Vagina (tissue), 2 donors: Measurements from ENCODE around the gene ZSCAN2.

Source experiments
- POLR2A ChIP-seq, 2 donors: fragments of 450-650 bp; IDR thresholded peaks; one replicate each; pipeline ENCODE4 v1.6.1; 2017; ENCODE audit warnings: antibody characterized with exemption in 2 of 2, mild to moderate bottlenecking in 2 of 2, moderate library complexity in 2 of 2
- POLR2AphosphoS5 ChIP-seq, 2 donors: sonication (generic); formaldehyde crosslinking; IDR thresholded peaks; one replicate each; pipeline ENCODE4 v1.9.0; 2017; ENCODE audit warnings: antibody characterized with exemption in 2 of 2, mild to moderate bottlenecking in 2 of 2, low read depth in 1 of 2; ENCODE audit not compliant: insufficient read depth in 1 of 2
- TF ChIP-seq, protein P1 (sequence below), 3 experiments: fragments of 450-650 bp in 2 of 3; fragments of 200-600 bp in 1 of 3; sonication (generic) in 1 of 3; IDR thresholded peaks; one replicate each; pipeline ENCODE4 v1.5.1; 2017 to 2019; ENCODE audit warnings: antibody characterized with exemption in 3 of 3, mild to moderate bottlenecking in 2 of 3, moderate library complexity in 2 of 3

GRCh38 chr15:84609818-84610525 lies 9.2 kb downstream of the ZSCAN2 start:
- TF ChIP-seq, protein P1, sequence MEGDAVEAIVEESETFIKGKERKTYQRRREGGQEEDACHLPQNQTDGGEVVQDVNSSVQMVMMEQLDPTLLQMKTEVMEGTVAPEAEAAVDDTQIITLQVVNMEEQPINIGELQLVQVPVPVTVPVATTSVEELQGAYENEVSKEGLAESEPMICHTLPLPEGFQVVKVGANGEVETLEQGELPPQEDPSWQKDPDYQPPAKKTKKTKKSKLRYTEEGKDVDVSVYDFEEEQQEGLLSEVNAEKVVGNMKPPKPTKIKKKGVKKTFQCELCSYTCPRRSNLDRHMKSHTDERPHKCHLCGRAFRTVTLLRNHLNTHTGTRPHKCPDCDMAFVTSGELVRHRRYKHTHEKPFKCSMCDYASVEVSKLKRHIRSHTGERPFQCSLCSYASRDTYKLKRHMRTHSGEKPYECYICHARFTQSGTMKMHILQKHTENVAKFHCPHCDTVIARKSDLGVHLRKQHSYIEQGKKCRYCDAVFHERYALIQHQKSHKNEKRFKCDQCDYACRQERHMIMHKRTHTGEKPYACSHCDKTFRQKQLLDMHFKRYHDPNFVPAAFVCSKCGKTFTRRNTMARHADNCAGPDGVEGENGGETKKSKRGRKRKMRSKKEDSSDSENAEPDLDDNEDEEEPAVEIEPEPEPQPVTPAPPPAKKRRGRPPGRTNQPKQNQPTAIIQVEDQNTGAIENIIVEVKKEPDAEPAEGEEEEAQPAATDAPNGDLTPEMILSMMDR (IDR thresholded peaks at IDR 0.05), result no peak
- no peak for TF ChIP-seq POLR2A (IDR thresholded peaks at IDR 0.05)
- no peak for TF ChIP-seq POLR2AphosphoS5 (IDR thresholded peaks at IDR 0.05; ENCODE audit: insufficient read depth in 1 of 2, low read depth in 1 of 2)
